Measurements from ENCODE around the gene WDFY2. TPM values are rescaled to one million over a fixed set of nuclear protein-coding genes. Genes with fewer than 3 reads are reported as not detected.

The WDFY2 gene
- total RNA-seq, 1 experiment from 2014 or later, result 14.1 TPM

DNA sequence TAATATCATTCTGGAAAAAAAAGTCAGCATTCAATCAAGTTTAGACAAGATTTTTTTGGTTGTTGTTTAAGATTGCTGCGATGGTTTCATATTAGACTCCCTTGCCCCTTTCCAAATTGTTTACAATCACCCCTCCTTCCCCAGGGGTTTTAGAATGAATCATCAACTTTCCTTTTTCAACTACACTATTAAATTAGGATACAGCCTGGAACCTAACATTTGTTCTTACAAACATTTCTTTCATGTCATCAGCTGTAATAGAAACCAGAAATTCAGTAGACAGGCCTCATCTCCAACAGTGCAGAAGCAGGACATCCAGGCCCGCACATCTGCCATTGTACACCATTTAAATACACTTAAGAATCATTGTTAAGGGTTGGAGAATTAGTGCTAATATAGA is 44.4 kb upstream of the WDFY2 start:
- Histone ChIP-seq H3K4me3 (no peak overlapping the region), H3K79me2 (ENCODE audit: low read depth) (no peaks in the 10 kb centered on the region), H3K27ac (no peak overlapping the region), H2AFZ (no peak overlapping the region), H3K4me1 (replicated peaks; ENCODE audit: insufficient read depth) (no peaks in the 10 kb centered on the region; the same call in 1 of the 2 replicates), H3K9me2 (ENCODE audit: insufficient read depth) (no peaks in the 10 kb centered on the region), H3K4me2 (no peak overlapping the region), H4K20me1 (ENCODE audit: insufficient read depth) (no peaks in the 10 kb centered on the region), H3K9me3 (ENCODE audit: insufficient read depth, low read depth) (no peaks in the 10 kb centered on the region), H3F3A (ENCODE audit: insufficient read depth, low read depth) (no peaks in the 10 kb centered on the region), H3K36me3 (ENCODE audit: low read depth) (no peaks in the 10 kb centered on the region), H3K27me3 (ENCODE audit: insufficient read depth, low read depth) (no peaks in the 10 kb centered on the region)
- intact Hi-C loops (cut with micrococcal nuclease; ENCODE audit: unreplicated experiment), result no loop called here
- no peak for DNase-seq
- ChIA-PET CTCF (interaction anchor here (0.6 kb wide), 1 partner anchor 7 kb away, joined by 14 read pairs; no protein-coding TSS in a partner anchor), POLR2A (ENCODE audit: unreplicated experiment) (interaction anchor here (0.6 kb wide), 1 partner anchor 87 kb away, joined by 3 read pairs; no protein-coding TSS in a partner anchor)
- no peak for TF ChIP-seq EZH2 (IDR thresholded peaks at IDR 0.05; ENCODE audit: low read depth)
- TF ChIP-seq, protein P1, sequence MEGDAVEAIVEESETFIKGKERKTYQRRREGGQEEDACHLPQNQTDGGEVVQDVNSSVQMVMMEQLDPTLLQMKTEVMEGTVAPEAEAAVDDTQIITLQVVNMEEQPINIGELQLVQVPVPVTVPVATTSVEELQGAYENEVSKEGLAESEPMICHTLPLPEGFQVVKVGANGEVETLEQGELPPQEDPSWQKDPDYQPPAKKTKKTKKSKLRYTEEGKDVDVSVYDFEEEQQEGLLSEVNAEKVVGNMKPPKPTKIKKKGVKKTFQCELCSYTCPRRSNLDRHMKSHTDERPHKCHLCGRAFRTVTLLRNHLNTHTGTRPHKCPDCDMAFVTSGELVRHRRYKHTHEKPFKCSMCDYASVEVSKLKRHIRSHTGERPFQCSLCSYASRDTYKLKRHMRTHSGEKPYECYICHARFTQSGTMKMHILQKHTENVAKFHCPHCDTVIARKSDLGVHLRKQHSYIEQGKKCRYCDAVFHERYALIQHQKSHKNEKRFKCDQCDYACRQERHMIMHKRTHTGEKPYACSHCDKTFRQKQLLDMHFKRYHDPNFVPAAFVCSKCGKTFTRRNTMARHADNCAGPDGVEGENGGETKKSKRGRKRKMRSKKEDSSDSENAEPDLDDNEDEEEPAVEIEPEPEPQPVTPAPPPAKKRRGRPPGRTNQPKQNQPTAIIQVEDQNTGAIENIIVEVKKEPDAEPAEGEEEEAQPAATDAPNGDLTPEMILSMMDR (conservative IDR thresholded peaks at IDR 0.05), result no peak
- no TSS peak for BruUV-seq (replicated peaks)

DNA sequence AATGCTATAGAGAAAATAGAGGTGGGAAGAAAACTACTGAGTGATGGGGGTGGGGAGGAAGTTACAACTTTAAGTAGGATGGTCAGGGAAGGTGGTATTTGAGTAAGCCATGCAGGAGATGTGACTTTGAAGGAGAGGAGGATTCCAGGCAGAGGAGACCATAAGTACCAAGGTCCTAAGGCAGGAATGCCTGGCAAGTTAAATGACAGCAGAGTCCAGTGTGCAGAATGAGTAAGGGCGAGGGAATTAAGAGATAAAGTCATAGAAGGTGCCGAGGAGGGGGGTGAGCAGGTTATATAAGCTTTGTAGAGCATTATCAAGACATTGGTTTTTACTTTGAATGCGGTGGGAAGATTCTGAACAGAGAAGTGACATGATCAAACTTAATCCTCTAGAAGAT is 43.2 kb upstream of the WDFY2 start:
- Histone ChIP-seq H3K4me2 (no peak overlapping the region), H3K4me3 (no peak overlapping the region), H3K4me1 (replicated peaks; ENCODE audit: insufficient read depth) (no peaks in the 10 kb centered on the region; the same call in 1 of the 2 replicates), H3F3A (ENCODE audit: insufficient read depth, low read depth) (no peaks in the 10 kb centered on the region), H3K9me2 (ENCODE audit: insufficient read depth) (no peaks in the 10 kb centered on the region), H3K27me3 (ENCODE audit: insufficient read depth, low read depth) (no peaks in the 10 kb centered on the region), H3K79me2 (ENCODE audit: low read depth) (no peaks in the 10 kb centered on the region), H3K9me3 (ENCODE audit: insufficient read depth, low read depth) (no peaks in the 10 kb centered on the region), H3K36me3 (ENCODE audit: low read depth) (no peaks in the 10 kb centered on the region), H2AFZ (no peak overlapping the region; the same call in 1 of the 2 replicates), H3K27ac (no peak overlapping the region), H4K20me1 (ENCODE audit: insufficient read depth) (no peaks in the 10 kb centered on the region)
- CTCF ChIA-PET, result interaction anchor here (0.6 kb wide), 1 partner anchor 10 kb away, joined by 3 read pairs; no protein-coding TSS in a partner anchor
- intact Hi-C loops (cut with micrococcal nuclease; ENCODE audit: unreplicated experiment), result no loop called here
- no TSS peak for BruUV-seq (replicated peaks)
- TF ChIP-seq, protein P1 (conservative IDR thresholded peaks at IDR 0.05), result no peak
- TF ChIP-seq EZH2 (IDR thresholded peaks at IDR 0.05; ENCODE audit: low read depth), result no peak
- POLR2A ChIA-PET (ENCODE audit: unreplicated experiment), result no interaction called here
- DNase-seq, result no peak

DNA sequence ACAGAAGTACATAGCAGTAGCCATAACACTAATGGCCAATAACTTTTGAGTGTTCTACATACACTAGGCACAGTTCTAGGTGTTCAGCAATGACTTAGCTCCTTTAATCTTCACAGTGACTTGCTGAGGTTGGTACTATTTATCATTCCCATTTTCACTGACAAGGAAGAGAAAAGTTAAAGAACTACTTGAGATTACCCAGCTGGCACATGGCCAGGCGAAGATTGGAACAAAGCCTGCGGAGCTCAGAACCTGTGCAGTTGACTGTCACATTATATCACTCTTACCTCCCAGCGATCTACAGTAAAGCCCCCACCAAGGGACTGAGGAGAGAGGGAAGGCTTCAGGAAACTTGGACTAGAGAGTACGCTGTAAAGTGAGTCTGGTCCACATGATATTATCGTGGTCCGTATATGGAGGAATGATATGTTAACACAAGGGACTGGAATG is 42.4 kb upstream of the WDFY2 start:
- CTCF ChIA-PET, result interaction anchor here (0.6 kb wide), 2 partner anchors 8 to 9 kb away, joined by 3 read pairs; no protein-coding TSS in a partner anchor
- no peaks in the 10 kb centered on the region for H4K20me1 ChIP-seq (ENCODE audit: insufficient read depth)
- TF ChIP-seq EZH2 (IDR thresholded peaks at IDR 0.05; ENCODE audit: low read depth), result no peak
- TF ChIP-seq, protein P1 (conservative IDR thresholded peaks at IDR 0.05), result no peak
- no peaks in the 10 kb centered on the region for H3K36me3 ChIP-seq (ENCODE audit: low read depth)
- H3K9me2 ChIP-seq (ENCODE audit: insufficient read depth), result no peaks in the 10 kb centered on the region
- no peaks in the 10 kb centered on the region; the same call in 1 of the 2 replicates for H3K4me1 ChIP-seq (replicated peaks; ENCODE audit: insufficient read depth)
- no peaks in the 10 kb centered on the region for H3K9me3 ChIP-seq (ENCODE audit: insufficient read depth, low read depth)
- no peaks in the 10 kb centered on the region for H3K79me2 ChIP-seq (ENCODE audit: low read depth)
- no peak overlapping the region for H3K4me2 ChIP-seq
- intact Hi-C loops (cut with micrococcal nuclease; ENCODE audit: unreplicated experiment), result no loop called here
- no peaks in the 10 kb centered on the region for H3F3A ChIP-seq (ENCODE audit: insufficient read depth, low read depth)
- H3K27me3 ChIP-seq (ENCODE audit: insufficient read depth, low read depth), result no peaks in the 10 kb centered on the region
- POLR2A ChIA-PET (ENCODE audit: unreplicated experiment), result no interaction called here
- no peak overlapping the region for H2AFZ ChIP-seq
- no peak overlapping the region for H3K4me3 ChIP-seq
- H3K27ac ChIP-seq, result no peak overlapping the region
- BruUV-seq (replicated peaks), result no TSS peak
- DNase-seq, result no peak

Measured in PC-9 (cell line).